NCI-H460 (cell line): ENCODE results near the gene TMEM39B. TPM values are rescaled to one million over a fixed set of nuclear protein-coding genes. Genes with fewer than 3 reads are reported as not detected.

Experiments
- DNase-seq: peaks from one replicate; pipeline ENCODE4 v3.0.0-alpha.2; 2016; ENCODE audit warnings: low read depth; ENCODE audit errors: extremely low read depth
- small RNA-seq, 2 experiments: library from RNA; depleted of rRNA; stranded (forward); fragments of <200 nt; gene quantifications; one replicate each; pipeline ENCODE3, GENCODE V24; 2014
- total RNA-seq: library from RNA; depleted of rRNA; stranded (reverse); fragments of >200 nt; shearing (Covaris generic); gene quantifications from 2 replicates; pipeline ENCODE4 v1.2.3, GENCODE V29; 2014; rRNA removed

The TMEM39B gene
- total RNA-seq, 1 experiment from 2014 or later, result 8.6 TPM

DNA sequence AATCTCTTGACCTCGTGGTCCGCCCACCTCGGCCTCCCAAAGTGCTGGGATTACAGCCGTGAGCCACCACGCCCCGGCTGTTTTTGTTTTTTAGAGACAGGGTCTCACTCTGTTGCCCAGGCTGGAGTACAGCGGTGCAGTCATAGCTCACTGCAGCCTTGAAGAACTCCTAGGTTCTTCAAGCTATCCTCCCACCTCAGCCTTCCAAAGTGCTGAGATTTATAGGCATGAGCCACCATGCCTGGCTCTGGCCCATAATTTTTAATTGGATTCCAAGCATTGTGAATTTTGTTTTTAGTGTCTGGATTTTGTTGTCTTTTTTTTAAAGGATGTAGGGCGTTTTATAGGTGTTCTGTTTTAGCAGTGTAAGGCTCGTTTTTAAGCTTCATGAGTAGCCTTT is 78.1 kb downstream of the TMEM39B start:
- no peak for DNase-seq

DNA sequence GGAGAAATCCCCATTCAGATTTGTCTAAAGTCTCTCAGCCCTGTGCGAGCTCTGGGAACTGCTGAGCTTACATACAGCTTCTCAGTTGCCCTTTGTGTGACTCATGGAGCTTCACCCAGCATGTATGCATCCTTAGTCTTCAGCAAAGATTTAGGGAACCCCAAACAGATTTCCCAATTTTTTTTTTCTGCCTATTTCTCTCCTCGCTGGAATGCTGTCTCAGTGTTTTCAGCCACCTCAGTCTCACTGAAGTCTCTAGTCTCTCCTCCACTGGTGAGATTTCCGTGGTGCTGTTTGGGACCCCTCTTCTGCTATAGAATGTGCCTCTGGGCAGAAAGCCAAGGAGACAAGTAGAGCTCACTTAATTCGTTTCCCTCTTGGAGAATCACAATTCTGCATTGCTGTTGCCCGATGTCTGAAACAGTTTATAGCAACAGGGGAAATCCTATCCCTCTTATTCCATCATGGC is 78.6 kb downstream of the TMEM39B start:
- no peak for DNase-seq

Small RNA genes lying within 50 kb of the gene (small RNA-seq; reads per million reads assigned to genes)
- gene MIR5585, result 0 to 0.02 reads per million in 2 experiments
- 0 reads per million in 2 experiments for gene RF00017

Other genes with a start within 250 kb of the TMEM39B start
- 557 and 579 TPM in 2 replicates for gene PTP4A2, start 134.6 kb upstream of the TMEM39B start, total RNA-seq
- gene KHDRBS1, start 59.1 kb upstream of the TMEM39B start, total RNA-seq, result 39.2 and 45.1 TPM in 2 replicates
- gene KPNA6, start 35.1 kb downstream of the TMEM39B start, total RNA-seq, result 34.3 and 37.3 TPM in 2 replicates
- gene TXLNA, start 106.7 kb downstream of the TMEM39B start, total RNA-seq, result 42.2 and 46.2 TPM in 2 replicates
- 2.4 and 2.7 TPM in 2 replicates for gene CCDC28B, start 127.7 kb downstream of the TMEM39B start, total RNA-seq
- gene IQCC, start 132.7 kb downstream of the TMEM39B start, total RNA-seq, result 2.3 and 2.9 TPM in 2 replicates
- gene DCDC2B, start 136.2 kb downstream of the TMEM39B start, total RNA-seq, result not detected in 2 replicates
- 5.4 and 6.5 TPM in 2 replicates for gene TMEM234, start 149.4 kb downstream of the TMEM39B start, total RNA-seq
- gene EIF3I, start 149.5 kb downstream of the TMEM39B start, total RNA-seq, result 288 and 292 TPM in 2 replicates
- not detected in 2 replicates for gene FAM167B, start 174.3 kb downstream of the TMEM39B start, total RNA-seq
- gene LCK, start 178.3 kb downstream of the TMEM39B start, total RNA-seq, result not detected in 2 replicates
- gene HDAC1, start 219.1 kb downstream of the TMEM39B start, total RNA-seq, result 34.6 and 35.6 TPM in 2 replicates